COLO668 (cell line): ENCODE results near the gene TAS2R43.
"Not testable (repeated sequence)": the region's sequence is repeated elsewhere in the genome, so short reads cannot be mapped to it uniquely, and the experiment has no call there.

Experiments
- DNase-seq: peaks from one replicate; lab custom pipeline; 2025; ENCODE audit not compliant: unreplicated experiment; lab: John Stamatoyannopoulos, UW

TAS2R43 gene

GRCh38 chr12:11092128-11092527 is at the start of gene TAS2R43:
Gene TAS2R43, minus strand, starts transcription at chr12:11092313. Its CDS starts 84 bp downstream, at chr12:11092229.
- DNase-seq: no peak

- no peak for DNase-seq
These were observed 44.0 kb upstream of the TAS2R43 start for GRCh38 chr12:11136075-11136474.

GRCh38 chr12:11134305-11134704 is 42.2 kb upstream of the TAS2R43 start, which contains the start of gene TAS2R30:
Gene TAS2R30, minus strand, starts transcription at chr12:11134644. Its CDS starts 400 bp downstream, at chr12:11134244.
- no peak for DNase-seq

- no peak for DNase-seq
These were observed 41.7 kb upstream of the TAS2R43 start for GRCh38 chr12:11133816-11134215.

- no peak for DNase-seq
These were observed 41.0 kb upstream of the TAS2R43 start for GRCh38 chr12:11133162-11133561.

- no peak for DNase-seq
These were observed 38.9 kb upstream of the TAS2R43 start for GRCh38 chr12:11130999-11131398.

GRCh38 chr12:11130382-11130781 is 38.3 kb upstream of the TAS2R43 start:
- no peak for DNase-seq

- DNase-seq: not testable (repeated sequence)
These were observed 22.0 kb upstream of the TAS2R43 start for GRCh38 chr12:11114130-11114529.

- DNase-seq: not testable (repeated sequence)
These were observed 19.1 kb upstream of the TAS2R43 start for GRCh38 chr12:11111213-11111612.

GRCh38 chr12:11108862-11109261 is 16.7 kb upstream of the TAS2R43 start:
- no peak for DNase-seq

GRCh38 chr12:11107719-11108118 is 15.6 kb upstream of the TAS2R43 start:
- no peak for DNase-seq

GRCh38 chr12:11106288-11106687 is 14.2 kb upstream of the TAS2R43 start:
- no peak for DNase-seq

GRCh38 chr12:11105546-11105945 is 13.4 kb upstream of the TAS2R43 start:
- no peak for DNase-seq

- DNase-seq: not testable (repeated sequence)
These were observed 2.8 kb upstream of the TAS2R43 start for GRCh38 chr12:11094910-11095309.

GRCh38 chr12:11089246-11089645 is 2.9 kb downstream of the TAS2R43 start:
- no peak for DNase-seq

- DNase-seq: no peak
These were observed 6.7 kb downstream of the TAS2R43 start for GRCh38 chr12:11085419-11085818.

- DNase-seq: no peak
These were observed 10.1 kb downstream of the TAS2R43 start for GRCh38 chr12:11081987-11082386.

- DNase-seq: no peak
These were observed 13.9 kb downstream of the TAS2R43 start for GRCh38 chr12:11078246-11078645.

- DNase-seq: no peak
These were observed 16.5 kb downstream of the TAS2R43 start for GRCh38 chr12:11075642-11076041.

GRCh38 chr12:11071414-11071813 is 20.7 kb downstream of the TAS2R43 start:
- DNase-seq: no peak

- DNase-seq: no peak
These were observed 21.1 kb downstream of the TAS2R43 start for GRCh38 chr12:11070999-11071398.

GRCh38 chr12:11069854-11070365 is 22.2 kb downstream of the TAS2R43 start:
- DNase-seq: no peak

GRCh38 chr12:11067514-11067913 is 24.6 kb downstream of the TAS2R43 start:
- no peak for DNase-seq
